Subcutaneous adipose tissue (tissue), 4 donors: ENCODE measurements around the gene IL11RA. TPM values are rescaled to one million over a fixed set of nuclear protein-coding genes. Genes with fewer than 3 reads are reported as not detected.

ENCODE experiments used
- CTCF ChIP-seq: fragments of 450-650 bp; IDR thresholded peaks from one replicate; pipeline ENCODE4 v1.5.1; 2016; ENCODE audit warnings: low read depth, mild to moderate bottlenecking, control low read depth, antibody characterized with exemption, moderate library complexity
- total RNA-seq, 4 donors: library from RNA; depleted of rRNA; stranded (reverse); fragments of >200 nt; gene quantifications; one replicate each; pipeline ENCODE4 v1.1.0, GENCODE V29; 2016

The IL11RA gene
- 10 to 100 TPM; 10.4 to 24.9 (median 20.3) TPM for total RNA-seq

- TF ChIP-seq CTCF, result no peak
Observed at GRCh38 chr9:34651876-34652601, at the start of gene IL11RA. TSS of gene IL11RA (plus strand) at chr9:34652185. CDS start at chr9:34655218, 3,033 bp downstream.

GRCh38 chr9:34603610-34604231 is 48.3 kb upstream of the IL11RA start:
- TF ChIP-seq CTCF, result no peak

- no peak for TF ChIP-seq CTCF
Observed at GRCh38 chr9:34606190-34606589, 45.8 kb upstream of the IL11RA start.

- no peak for TF ChIP-seq CTCF
Observed at GRCh38 chr9:34606905-34607304, 45.1 kb upstream of the IL11RA start.

GRCh38 chr9:34607331-34607730 is 44.7 kb upstream of the IL11RA start:
- no peak for TF ChIP-seq CTCF

- TF ChIP-seq CTCF, result no peak
Observed at GRCh38 chr9:34610434-34611206, 41.4 kb upstream of the IL11RA start.

- TF ChIP-seq CTCF, result no peak
Observed at GRCh38 chr9:34611251-34611810, 40.7 kb upstream of the IL11RA start.
